SJSA1 (cell line): Measurements from ENCODE around the gene SHC1. TPM values are rescaled to one million over a fixed set of nuclear protein-coding genes. Genes with fewer than 3 reads are reported as not detected.

Source experiments
- DNase-seq, 2 experiments: peaks; one replicate each; pipeline ENCODE4 v3.0.0-alpha.2; 2015 to 2020; ENCODE audit warnings: low spot score in 2 of 2, low read depth in 1 of 2
- H3K27ac ChIP-seq: fragments of 250-450 bp; sonication (Bioruptor Pico); 2 replicates; pipeline ENCODE4 v1.5.1; 2020; ENCODE audit warnings: mild to moderate bottlenecking, moderate library complexity
- H3K27me3 ChIP-seq: fragments of 250-450 bp; sonication (Bioruptor Pico); replicated peaks from 2 replicates; pipeline ENCODE4 v1.5.1; 2020; ENCODE audit warnings: mild to moderate bottlenecking, moderate library complexity
- H3K36me3 ChIP-seq: fragments of 250-450 bp; sonication (Bioruptor Pico); 2 replicates; pipeline ENCODE4 v1.5.1; 2020; ENCODE audit warnings: mild to moderate bottlenecking
- H3K4me1 ChIP-seq: fragments of 250-450 bp; sonication (Bioruptor Pico); replicated peaks from 2 replicates; pipeline ENCODE4 v1.6.1; 2021; ENCODE audit warnings: mild to moderate bottlenecking
- H3K4me3 ChIP-seq: fragments of 250-450 bp; sonication (Bioruptor Pico); 2 replicates; pipeline ENCODE4 v1.5.1; 2020; ENCODE audit warnings: mild to moderate bottlenecking
- H3K9me3 ChIP-seq: fragments of 250-450 bp; sonication (Bioruptor Pico); replicated peaks from 2 replicates; pipeline ENCODE4 v1.5.1; 2020; ENCODE audit warnings: mild to moderate bottlenecking
- total RNA-seq: library from RNA; depleted of rRNA; stranded (reverse); fragments of >200 nt; shearing (Covaris generic); gene quantifications from 2 replicates; pipeline ENCODE4 v1.2.3, GENCODE V29; 2014

The SHC1 gene
- total RNA-seq, 1 experiment from 2014 or later = 155 TPM

DNA sequence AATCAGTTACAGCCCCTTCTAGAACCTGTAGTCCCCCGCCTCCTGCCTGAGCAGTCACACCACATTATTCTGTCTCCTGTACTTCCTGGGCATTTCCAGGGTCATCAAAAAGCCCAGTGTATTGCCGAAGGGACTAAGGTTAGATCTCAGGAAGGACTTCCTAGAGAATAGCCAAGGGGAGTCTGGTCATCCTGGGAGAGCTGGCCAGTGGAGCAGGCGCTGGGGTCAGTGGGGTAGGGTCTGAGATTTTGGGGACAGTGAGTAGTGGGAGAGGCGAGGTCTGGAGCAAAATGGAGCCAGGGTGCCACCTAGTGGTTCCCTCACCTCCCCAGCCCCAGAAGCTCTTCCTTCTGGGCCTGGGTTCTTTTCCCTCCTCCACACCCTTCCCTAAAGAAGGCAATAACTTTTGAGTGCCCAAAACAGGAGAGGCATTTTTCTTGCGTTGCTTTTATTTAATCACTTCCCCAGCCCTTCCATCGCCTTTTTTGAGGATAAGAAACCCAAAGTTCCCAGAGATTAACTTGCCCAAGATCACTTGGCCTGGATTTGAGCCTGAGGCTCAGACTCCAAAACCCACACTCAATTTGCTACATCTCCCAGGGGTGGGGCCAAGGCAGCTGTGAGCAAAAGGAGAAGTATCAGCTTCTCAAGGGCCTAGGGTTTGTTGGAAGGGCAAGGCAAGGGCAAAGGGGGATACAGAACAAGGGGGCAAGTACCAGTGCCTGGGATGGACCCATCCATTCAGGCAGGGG is 26.7 kb downstream of the SHC1 start:
- Histone ChIP-seq H3K36me3 (no peaks in the 10 kb centered on the region), H3K4me1 (no peaks in the 10 kb centered on the region), H3K4me3 (no peak overlapping the region), H3K9me3 (no peaks in the 10 kb centered on the region), H3K27me3 (no peaks in the 10 kb centered on the region), H3K27ac (no peak overlapping the region)
- DNase-seq = peak in 1 of 2 experiments; percentile 34

DNA sequence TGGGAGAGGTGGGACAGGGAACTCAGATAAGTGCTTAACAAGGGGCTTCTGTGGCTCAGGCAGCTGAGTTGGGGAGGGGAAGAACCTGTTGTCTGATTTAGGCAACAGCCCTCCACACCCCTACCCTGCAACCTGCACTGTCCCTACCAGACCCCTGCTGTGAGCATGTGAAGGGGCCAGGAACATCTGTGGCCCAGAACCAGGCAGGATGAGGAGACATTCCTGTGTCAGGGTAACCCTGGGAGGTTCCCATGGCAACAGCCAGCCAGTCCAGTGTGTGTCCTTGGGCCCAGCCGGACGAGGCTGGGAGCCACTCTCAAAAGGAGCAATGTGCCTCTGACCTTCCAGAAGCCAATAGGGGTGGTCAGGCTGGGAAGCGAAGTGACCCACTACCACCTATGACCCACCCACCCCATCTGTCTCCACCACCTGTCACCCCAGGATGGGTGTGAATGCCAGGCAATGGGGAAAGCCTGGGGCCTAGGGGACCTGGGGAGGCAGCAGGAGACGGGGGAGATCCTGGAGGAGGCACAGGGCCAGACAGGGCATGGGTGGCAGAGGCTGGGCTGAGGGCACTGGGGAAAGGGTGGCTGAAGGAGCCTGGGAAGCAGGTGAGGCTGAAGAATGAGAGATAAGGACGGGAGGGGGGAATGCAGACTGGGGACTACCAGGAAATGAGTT is 29.1 kb downstream of the SHC1 start:
- peaks cover 2% of the 10 kb centered on the region for H3K4me1 ChIP-seq
- H3K36me3 ChIP-seq = no peaks in the 10 kb centered on the region
- no peaks in the 10 kb centered on the region for H3K27me3 ChIP-seq
- no peak overlapping the region for H3K27ac ChIP-seq
- H3K9me3 ChIP-seq = no peaks in the 10 kb centered on the region
- no peak overlapping the region for H3K4me3 ChIP-seq
- no peak for DNase-seq

DNA sequence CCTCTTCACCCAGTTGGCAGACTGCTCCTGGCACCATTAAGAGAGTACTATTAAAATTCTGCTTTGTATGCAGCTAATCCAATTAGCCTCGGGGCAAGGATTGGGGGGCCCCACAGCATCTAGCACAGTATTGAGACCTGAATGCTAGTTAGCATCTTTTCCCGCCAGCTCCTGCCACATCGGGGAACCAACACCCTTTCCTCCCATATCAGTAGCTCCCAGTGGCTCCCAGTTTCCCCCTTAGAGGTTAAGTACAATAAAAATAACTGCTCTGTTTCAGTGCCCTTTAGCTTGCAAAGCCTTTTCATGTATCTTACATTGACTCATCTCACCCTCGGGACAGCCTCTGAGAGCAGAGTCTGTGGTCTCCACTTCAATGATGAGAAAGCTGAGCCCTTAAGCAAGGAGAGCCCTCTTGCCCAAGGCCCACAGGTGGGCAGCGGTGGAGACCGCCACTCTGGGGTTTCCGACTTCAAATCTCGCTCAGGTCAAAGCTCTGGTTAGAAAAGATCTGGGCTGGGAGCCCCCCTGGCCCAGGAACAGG is 29.8 kb downstream of the SHC1 start:
- Histone ChIP-seq H3K27me3 (no peaks in the 10 kb centered on the region), H3K4me1 (peaks cover 8% of the 10 kb centered on the region), H3K4me3 (no peak overlapping the region), H3K9me3 (no peaks in the 10 kb centered on the region), H3K36me3 (no peaks in the 10 kb centered on the region), H3K27ac (no peak overlapping the region)
- DNase-seq = no peak

DNA sequence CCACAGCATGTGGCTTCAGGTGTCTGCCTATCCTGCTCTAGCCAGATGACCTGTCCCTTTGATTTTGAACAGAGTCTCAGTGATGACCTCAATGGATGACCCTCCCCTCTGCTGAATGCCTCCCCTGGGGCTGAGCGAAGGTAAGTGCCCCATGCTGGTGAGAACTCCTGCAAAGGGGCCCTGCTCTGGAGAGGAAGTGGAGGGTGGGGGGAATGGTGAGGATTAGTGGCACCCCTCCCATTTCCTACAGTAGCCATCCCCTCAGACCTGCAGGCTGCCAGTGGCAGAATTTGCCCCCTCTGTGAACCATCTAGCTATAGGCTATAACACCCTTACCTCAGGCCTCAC is 30.4 kb downstream of the SHC1 start:
- Histone ChIP-seq H3K27ac (no peak overlapping the region), H3K9me3 (no peaks in the 10 kb centered on the region), H3K4me1 (peaks cover 8% of the 10 kb centered on the region), H3K36me3 (no peaks in the 10 kb centered on the region), H3K27me3 (no peaks in the 10 kb centered on the region), H3K4me3 (no peak overlapping the region)
- no peak for DNase-seq

DNA sequence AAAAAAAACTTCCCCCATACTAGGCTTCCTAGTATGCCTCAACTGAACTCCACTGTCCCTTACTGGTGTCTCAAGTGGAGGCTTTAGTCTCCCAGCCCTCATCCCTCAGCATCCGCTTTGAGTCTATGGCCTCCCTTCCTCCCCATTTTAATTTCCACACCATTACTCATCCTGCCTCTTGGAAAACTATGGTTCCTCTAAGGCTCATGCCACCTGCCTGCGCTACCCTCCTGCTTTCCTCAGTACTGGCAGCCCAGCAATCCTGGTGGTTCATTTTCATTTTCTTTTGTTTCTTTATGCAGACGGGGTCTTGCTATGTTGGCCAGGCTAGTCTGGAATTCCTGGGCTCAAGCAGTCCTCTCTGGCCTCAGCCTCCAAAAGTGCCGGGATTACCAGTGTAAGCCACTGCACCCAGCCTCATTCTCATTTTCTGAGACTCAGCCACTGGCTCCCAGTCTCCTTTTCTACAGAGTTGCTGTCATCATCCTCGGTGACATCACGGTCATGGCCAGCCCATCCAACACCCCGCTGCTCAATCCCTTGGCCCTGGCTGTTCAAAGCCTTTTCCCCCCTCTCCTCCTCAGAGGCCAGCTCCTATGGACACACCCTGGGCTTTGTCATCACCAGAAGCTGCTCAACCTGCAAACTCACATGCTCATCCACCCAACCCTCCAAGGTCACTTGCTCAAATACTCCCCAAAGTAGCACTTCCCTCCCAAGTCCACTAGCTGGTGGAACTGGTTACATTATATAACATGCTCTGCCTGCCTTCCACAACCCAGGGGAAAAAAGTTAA is 31.7 kb downstream of the SHC1 start:
- no peak for DNase-seq
- Histone ChIP-seq H3K27ac (no peak overlapping the region), H3K27me3 (no peaks in the 10 kb centered on the region), H3K4me3 (no peak overlapping the region), H3K4me1 (peaks cover 8% of the 10 kb centered on the region), H3K36me3 (no peaks in the 10 kb centered on the region), H3K9me3 (no peaks in the 10 kb centered on the region)

DNA sequence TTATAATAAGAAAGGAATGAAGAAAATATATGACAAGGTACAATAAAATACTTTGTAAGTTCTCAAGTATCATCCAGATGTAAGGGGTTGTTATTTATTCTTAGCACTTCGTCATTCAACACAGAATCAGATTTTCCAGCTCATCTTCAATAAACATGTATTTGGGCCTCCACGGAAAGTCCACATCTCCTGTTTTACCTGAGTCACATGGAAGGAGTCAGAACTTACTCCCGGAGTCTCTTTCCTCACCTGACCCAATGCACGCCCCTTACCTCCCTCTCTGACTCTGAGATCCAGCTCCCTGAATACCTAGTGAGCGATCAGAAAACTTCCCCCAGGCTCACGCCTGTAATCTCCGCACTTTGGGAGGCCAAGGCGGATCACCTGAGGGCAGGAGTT is 32.6 kb downstream of the SHC1 start:
- H3K27ac ChIP-seq = no peak overlapping the region; the same call in 1 of the 2 replicates
- H3K27me3 ChIP-seq = no peaks in the 10 kb centered on the region
- H3K4me1 ChIP-seq = peaks cover 8% of the 10 kb centered on the region
- no peak for DNase-seq
- H3K36me3 ChIP-seq = no peaks in the 10 kb centered on the region
- H3K9me3 ChIP-seq = no peaks in the 10 kb centered on the region
- H3K4me3 ChIP-seq = no peak overlapping the region

DNA sequence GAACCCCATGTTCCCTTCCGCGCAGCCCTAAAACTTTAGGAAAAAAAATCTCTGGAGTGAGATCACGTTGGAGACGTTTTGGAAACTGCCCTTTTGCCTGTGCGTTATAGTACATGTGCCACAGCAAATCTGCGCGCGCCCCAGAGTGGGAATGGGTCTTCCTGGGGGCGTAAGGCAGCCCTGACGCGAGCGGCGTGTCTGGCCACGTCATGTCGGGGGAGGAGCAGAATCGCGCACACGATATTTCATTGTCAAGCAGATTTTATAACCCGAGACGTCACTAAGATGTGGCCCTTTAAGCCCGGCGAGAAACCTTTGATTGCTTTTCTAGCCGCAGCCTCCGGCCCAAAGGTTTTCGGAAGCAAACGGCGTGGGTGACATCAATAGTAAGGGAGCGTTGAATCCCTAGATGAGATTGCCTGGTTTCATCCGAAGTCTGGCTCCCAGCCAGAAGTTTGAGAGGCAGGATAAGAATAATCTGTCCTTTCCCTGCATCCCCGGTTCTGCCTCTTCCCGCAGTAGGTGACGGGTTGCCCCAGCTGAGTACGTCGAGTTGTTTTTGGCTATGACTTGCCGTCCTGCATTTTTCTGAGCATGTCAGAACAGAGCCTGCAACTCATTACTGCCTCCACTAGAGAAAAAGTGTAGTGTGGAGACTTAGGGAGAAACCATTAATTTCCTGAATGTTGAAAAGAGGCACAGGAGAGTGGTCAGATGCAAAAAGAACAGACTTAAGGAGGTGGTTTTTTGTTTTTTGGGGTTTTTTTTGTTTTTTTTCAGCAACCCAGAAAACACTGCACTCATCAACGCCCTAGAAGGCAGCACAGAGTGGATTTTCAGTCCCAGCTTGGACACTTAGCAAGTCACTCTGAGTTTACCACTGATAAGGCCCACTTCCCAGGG is 33.2 kb downstream of the SHC1 start:
- peaks cover 8% of the 10 kb centered on the region for H3K4me1 ChIP-seq
- no peaks in the 10 kb centered on the region for H3K36me3 ChIP-seq
- no peaks in the 10 kb centered on the region for H3K9me3 ChIP-seq
- peak overlapping the region; percentile 57 for H3K4me3 ChIP-seq
- peak overlapping the region; percentile 98 for H3K27ac ChIP-seq
- peak; percentile 88 to 98 for DNase-seq
- H3K27me3 ChIP-seq = no peaks in the 10 kb centered on the region

DNA sequence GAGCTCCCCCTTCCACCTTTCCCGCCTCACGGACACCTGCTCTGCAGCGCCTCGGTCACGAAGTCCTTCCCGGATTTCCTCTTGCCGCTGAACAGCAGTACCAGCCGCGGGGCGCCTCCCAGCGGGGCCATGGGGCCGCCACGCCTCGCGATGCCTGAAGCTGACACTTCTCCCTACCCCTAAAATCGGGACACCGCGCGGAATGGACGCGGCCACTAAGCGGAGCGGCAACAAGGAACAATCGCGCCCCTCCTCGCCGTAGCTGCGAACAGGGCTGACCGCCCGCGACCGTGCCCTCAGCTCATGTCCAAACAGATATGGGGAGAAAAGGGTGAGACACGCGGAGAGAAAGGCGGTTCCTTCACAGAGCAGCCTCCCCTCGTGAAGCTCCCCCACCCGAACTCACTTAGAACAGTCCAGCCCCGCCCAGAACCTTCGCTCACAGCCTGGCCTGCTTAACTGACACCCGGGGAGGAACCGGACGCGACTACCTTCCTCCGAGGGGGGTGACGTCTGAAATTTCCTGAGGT is 33.9 kb downstream of the SHC1 start, which contains the start of gene PMVK:
TSS of gene PMVK (minus strand) at position 165 of the 530 bp plus-strand sequence. CDS start at position 131, 34 bp downstream.
- H3K9me3 ChIP-seq = no peaks in the 10 kb centered on the region
- H3K27me3 ChIP-seq = no peaks in the 10 kb centered on the region
- peak within 1 kb of the TSS; percentile 98 for H3K27ac ChIP-seq
- H3K36me3 ChIP-seq = no peaks in the 10 kb centered on the region
- DNase-seq = peak; percentile 95 to 99
- H3K4me1 ChIP-seq = peaks cover 8% of the 10 kb centered on the region
- H3K4me3 ChIP-seq = peak within 1 kb of the TSS; percentile 57

DNA sequence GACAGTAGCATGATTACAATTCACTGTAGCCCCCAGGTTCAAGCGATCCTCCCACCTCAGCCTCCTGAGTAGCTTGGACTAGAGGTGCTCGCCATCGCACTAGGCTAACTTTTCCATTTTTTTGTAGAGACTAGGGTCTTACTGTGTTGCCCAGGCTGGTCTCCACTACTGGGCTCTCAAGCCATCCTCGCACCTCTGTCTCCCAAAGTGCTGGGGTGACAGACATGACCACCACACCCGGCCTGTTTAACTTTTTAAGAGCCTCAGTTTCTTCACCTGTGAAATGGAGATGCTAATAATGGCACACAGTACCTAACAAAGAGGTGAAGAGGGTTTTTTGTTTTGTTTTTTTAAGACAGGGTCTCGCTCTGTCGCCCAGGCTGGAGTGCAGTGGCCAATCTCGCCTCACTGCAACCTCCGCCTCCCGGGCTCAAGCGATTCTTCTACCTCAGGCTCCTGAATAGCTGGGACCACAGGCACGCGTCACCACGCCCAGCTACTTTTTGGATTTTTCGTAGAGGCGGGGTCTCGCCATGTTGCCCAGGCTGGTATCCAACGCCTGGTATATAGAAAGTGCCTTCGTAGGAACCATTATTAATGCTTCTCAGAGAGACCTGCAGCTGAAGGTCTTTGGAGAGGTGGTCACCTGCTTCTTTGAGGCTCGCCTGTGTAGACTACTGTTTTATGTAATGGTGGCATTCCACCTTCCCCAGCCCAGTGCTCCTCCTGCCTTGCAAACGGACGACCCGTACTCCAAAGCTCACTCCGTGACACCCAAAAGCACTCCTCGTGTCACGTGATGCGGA is 34.6 kb downstream of the SHC1 start:
- Histone ChIP-seq H3K4me1 (peaks cover 8% of the 10 kb centered on the region), H3K9me3 (no peaks in the 10 kb centered on the region), H3K27me3 (no peaks in the 10 kb centered on the region), H3K4me3 (peak overlapping the region; percentile 57), H3K27ac (peak overlapping the region; percentile 98; the same call in 1 of the 2 replicates), H3K36me3 (no peaks in the 10 kb centered on the region)
- no peak for DNase-seq

DNA sequence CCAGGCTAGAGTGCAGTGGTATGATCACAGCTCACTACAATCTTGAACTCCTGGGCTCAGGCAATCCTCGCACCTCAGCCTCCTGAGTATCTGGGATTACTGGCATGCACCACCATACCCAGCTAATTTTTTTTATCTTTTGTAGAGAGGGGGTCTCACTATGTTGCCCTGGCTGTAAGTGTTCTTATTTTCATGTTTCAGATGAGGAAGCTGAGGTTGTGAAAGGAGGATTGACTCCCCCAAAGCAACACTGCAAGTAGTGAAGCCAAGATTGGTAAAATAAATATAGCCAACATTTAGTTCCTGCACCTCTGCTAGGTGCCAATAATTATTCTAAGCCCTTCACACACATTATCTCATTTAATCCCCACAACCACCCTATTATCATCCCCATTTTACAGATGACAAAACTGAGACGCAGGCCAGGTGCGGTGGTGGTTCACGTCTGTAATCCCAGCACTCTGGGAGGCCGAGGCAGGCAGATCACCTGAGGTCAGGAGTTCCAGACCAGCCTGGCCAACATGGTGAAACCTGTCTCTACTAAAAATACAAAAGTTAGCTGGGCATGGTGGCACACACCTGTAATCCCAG is 36.1 kb downstream of the SHC1 start:
- no peaks in the 10 kb centered on the region for H3K27me3 ChIP-seq
- H3K36me3 ChIP-seq = no peaks in the 10 kb centered on the region
- H3K4me1 ChIP-seq = peaks cover 8% of the 10 kb centered on the region
- H3K27ac ChIP-seq = no peak overlapping the region
- no peak for DNase-seq
- no peak overlapping the region for H3K4me3 ChIP-seq
- no peaks in the 10 kb centered on the region for H3K9me3 ChIP-seq

DNA sequence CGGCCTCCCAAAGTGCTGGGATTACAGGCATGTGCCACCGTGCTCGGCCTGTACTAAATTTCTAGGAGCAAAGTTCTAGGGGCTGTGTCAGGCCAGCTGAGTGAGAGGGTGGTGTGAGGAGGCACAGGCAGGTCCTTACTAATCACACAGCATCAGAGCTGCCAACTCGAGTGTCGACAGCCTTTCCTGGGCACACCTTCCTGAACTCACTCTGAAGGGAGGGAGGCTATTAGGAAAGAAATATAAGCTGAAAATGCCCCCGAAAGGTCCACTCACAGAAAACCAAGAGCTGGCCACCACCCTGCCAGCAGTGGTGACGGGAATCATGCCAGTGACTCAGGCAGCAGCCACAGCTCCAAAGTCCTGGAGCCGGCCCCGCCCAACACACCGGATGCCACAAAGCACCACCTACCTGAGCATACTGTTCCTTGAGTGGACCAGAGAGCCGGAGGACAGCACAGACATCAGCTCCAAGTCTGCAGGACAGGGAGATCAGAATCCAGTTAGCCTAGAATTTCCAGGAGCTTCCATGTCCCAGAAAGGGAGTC is 38.5 kb downstream of the SHC1 start:
- no peak for DNase-seq
- Histone ChIP-seq H3K36me3 (no peaks in the 10 kb centered on the region), H3K4me3 (no peak overlapping the region), H3K9me3 (no peaks in the 10 kb centered on the region), H3K27ac (no peak overlapping the region), H3K27me3 (no peaks in the 10 kb centered on the region), H3K4me1 (peaks cover 8% of the 10 kb centered on the region)

DNA sequence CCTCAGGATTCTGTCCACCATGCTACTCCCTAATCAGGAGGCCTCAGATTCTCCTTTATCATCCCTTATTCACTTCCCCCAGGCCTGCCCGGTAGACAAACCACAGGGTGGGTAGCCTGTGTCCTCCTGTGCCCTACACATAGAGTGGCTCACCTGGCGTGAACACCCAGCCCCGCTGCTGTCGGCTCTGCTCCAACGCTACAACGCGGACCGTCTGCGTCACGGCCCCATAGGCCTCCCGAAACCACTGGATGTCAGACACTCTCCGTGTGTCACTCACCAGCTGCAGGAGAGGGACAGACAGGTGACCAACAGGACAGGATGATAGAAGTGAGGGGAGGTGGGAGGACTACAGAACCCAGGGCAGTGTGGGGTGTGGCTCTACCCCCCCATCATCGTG is 44.3 kb downstream of the SHC1 start:
- DNase-seq = no peak
- no peak overlapping the region for H3K4me3 ChIP-seq
- no peak overlapping the region for H3K27ac ChIP-seq
- no peaks in the 10 kb centered on the region for H3K27me3 ChIP-seq
- H3K36me3 ChIP-seq = peaks cover 3% of the 10 kb centered on the region; the same call in 1 of the 2 replicates
- no peaks in the 10 kb centered on the region for H3K4me1 ChIP-seq
- H3K9me3 ChIP-seq = no peaks in the 10 kb centered on the region
